ENCODE data around the gene C3orf70.

DNA sequence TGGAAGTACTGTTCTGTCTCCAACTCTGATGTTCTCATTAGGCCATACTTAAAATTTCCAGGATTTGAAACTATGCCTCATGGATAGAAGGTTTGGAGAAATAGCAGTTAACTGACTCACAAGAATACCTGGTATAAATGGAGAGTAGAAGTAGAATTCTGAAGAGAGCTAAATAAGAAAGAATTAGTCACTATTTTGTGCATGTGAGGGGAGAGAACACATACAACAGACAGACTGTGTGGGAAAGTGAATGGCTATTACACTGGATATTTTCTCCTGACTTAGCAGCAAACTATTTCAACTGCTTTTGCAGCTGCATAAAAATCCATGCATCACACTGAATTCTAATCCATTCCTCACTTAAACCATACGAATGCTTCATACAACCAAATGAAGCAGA lies 71.3 kb downstream of the C3orf70 start:
- TF ChIP-seq, protein P1, sequence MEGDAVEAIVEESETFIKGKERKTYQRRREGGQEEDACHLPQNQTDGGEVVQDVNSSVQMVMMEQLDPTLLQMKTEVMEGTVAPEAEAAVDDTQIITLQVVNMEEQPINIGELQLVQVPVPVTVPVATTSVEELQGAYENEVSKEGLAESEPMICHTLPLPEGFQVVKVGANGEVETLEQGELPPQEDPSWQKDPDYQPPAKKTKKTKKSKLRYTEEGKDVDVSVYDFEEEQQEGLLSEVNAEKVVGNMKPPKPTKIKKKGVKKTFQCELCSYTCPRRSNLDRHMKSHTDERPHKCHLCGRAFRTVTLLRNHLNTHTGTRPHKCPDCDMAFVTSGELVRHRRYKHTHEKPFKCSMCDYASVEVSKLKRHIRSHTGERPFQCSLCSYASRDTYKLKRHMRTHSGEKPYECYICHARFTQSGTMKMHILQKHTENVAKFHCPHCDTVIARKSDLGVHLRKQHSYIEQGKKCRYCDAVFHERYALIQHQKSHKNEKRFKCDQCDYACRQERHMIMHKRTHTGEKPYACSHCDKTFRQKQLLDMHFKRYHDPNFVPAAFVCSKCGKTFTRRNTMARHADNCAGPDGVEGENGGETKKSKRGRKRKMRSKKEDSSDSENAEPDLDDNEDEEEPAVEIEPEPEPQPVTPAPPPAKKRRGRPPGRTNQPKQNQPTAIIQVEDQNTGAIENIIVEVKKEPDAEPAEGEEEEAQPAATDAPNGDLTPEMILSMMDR (IDR thresholded peaks at IDR 0.05) = no peak
- TF ChIP-seq POLR2A (IDR thresholded peaks at IDR 0.05) = no peak
